GM12864 (cell line): ENCODE results near the gene PLEKHH3.
A peak's percentile ranks its signal among the peaks of the same experiment; 100 is the strongest.

Source experiments
- DNase-seq: peaks from one replicate; pipeline ENCODE4 v3.0.0-alpha.2; 2011; ENCODE audit warnings: low read depth
- H3K4me3 ChIP-seq: 2 replicates; pipeline ENCODE4 v1.5.1; 2011; ENCODE audit warnings: mild to moderate bottlenecking, low read depth, low read length, control low read depth
- CTCF ChIP-seq: IDR thresholded peaks from 2 replicates; pipeline ENCODE4 v1.5.1; 2011; ENCODE audit warnings: low read depth, mild to moderate bottlenecking, moderate library complexity, low read length, control low read depth, inconsistent platforms; ENCODE audit errors: missing control alignments

The PLEKHH3 gene

GRCh38 chr17:42686520-42687128 is 9.8 kb upstream of the PLEKHH3 start:
- no peak for TF ChIP-seq CTCF
- H3K4me3 ChIP-seq: no peak overlapping the region
- no peak for DNase-seq

- H3K4me3 ChIP-seq: no peak overlapping the region
- no peak for TF ChIP-seq CTCF
- no peak for DNase-seq
Observed at GRCh38 chr17:42685831-42686230, 9.0 kb upstream of the PLEKHH3 start.

- no peak for TF ChIP-seq CTCF
- no peak for DNase-seq
- no peak overlapping the region for H3K4me3 ChIP-seq
Observed at GRCh38 chr17:42684929-42685556, 8.2 kb upstream of the PLEKHH3 start.

- no peak for DNase-seq
- TF ChIP-seq CTCF: no peak
Observed at GRCh38 chr17:42683407-42684034, 6.7 kb upstream of the PLEKHH3 start.

GRCh38 chr17:42682722-42683403 is 6.1 kb upstream of the PLEKHH3 start:
- DNase-seq: no peak
- peak overlapping the region; percentile 73 for H3K4me3 ChIP-seq
- no peak for TF ChIP-seq CTCF

More at GRCh38 chr17:42683407-42684034, 6.7 kb upstream of the PLEKHH3 start:
- H3K4me3 ChIP-seq: peak overlapping the region; percentile 73

GRCh38 chr17:42681976-42682721 is 5.4 kb upstream of the PLEKHH3 start, which contains the start of gene CNTNAP1:
TSS of gene CNTNAP1 (plus strand) at chr17:42682531. CDS start at chr17:42682830, 299 bp downstream.
- no peak for TF ChIP-seq CTCF
- H3K4me3 ChIP-seq: peak within 1 kb of the TSS; percentile 73
- no peak for DNase-seq
